Measurements from ENCODE around the gene IFNA6. TPM values are rescaled to one million over a fixed set of nuclear protein-coding genes. Genes with fewer than 3 reads are reported as not detected.

The IFNA6 gene
- total RNA-seq, 1 experiment from 2014 or later: not detected

GRCh38 chr9:21331676-21332402 is 18.8 kb downstream of the IFNA6 start:
- DNase-seq (ENCODE audit: low read depth): no peak

DNA sequence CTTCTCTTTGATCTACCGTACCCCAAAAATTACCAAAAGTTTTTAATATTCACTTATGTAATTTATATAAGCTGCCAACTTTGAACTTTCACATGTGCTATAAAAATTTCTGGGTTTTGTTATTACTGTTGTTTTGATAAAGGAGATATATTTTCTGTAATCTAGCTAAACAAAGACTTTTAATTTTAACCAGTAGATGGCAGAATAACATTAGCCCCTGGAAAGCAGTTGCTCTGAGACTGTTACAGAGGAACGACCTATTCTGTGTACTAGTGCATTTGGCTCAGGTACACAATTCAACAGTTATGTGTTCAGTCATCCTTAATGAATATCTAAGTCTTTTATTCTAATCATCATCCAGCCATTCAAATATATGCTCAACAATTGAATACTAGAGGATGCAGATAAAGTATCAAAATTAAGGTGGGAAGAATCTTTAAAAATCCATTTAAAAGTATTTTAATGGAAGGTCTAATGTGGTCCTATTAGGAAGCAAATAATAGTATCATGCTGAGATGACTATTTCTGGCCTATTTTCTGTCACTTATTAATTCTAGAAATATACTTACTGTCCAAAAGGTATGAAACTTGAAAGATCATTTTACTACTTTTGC is 24.1 kb downstream of the IFNA6 start:
- peak; percentile 24 for DNase-seq (ENCODE audit: low read depth)

- no peak for DNase-seq (ENCODE audit: low read depth)
Observed at GRCh38 chr9:21324047-21324446, 26.6 kb downstream of the IFNA6 start.

DNA sequence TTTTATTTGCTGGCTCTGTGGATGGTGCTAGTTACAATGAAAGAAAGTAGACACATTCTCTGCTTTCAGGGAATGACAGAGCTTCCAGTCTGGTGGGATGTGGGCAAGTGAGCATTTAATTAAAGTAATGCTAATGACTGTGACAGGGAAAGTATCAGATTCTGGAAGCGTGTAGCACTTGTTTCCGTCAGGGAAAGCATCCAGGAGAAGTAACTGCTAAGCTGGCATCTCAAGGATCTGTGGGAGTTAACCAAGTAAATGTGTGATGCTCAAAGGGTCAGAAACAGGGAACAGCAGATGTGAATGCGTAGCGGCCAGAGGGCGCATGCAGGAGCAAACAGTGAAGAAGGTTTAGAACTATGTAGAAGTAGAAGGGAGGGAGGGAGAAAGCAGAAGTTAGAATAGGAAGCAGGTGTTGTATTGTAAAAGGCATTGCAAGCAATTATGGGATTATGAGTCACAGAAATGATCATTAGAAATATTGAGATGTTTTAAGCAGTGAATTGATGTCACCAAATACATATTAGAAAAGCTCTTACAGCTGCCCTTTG is 27.7 kb downstream of the IFNA6 start:
- DNase-seq (ENCODE audit: low read depth): no peak

GRCh38 chr9:21320465-21320864 is 30.2 kb downstream of the IFNA6 start:
- DNase-seq (ENCODE audit: low read depth): no peak

DNA sequence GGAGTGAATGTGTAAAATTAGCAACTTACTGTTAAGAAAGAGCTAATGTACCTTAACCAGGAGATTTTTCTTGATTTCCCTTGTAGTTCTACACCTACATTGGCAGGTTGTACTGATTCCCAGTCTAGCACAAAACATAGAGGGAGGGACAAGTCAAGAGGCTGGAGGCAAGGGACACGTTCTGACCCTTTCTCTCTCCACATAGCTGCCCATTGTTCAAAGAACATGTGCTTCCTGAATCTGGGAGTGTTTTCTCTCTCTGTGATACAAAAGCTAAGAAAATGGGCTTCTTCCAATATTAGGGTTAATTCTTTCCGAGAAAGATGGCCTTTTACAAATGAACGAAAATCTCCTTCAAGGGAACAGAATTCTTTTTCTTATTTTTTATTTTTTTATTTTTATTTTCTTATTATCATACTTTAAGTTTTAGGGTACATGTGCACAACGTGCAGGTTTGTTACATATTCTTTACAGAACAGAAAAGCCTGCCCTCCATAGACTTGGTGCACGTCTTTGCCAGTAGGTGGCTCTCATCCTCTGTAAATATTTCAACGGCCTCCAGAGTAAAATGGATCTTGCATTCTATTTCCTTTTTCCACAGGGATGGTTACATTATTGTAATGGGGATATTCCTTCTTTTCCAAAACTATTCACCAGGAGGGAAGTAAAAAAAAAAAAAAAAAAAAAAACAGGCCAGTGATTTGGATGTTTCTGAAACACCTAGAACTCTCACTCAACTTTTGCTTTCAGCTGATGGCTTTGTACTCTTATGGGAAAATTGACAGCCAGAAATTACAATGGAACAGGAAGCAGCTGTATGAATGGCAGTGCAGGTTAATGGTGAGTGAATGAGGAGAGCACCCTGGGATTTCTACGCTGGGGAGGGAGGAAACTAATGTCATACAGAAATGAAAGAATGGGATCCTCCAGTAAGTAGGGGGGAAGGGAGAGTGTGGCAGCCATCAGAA is 32.4 kb downstream of the IFNA6 start:
- peak; percentile 44 for DNase-seq (ENCODE audit: low read depth)

DNA sequence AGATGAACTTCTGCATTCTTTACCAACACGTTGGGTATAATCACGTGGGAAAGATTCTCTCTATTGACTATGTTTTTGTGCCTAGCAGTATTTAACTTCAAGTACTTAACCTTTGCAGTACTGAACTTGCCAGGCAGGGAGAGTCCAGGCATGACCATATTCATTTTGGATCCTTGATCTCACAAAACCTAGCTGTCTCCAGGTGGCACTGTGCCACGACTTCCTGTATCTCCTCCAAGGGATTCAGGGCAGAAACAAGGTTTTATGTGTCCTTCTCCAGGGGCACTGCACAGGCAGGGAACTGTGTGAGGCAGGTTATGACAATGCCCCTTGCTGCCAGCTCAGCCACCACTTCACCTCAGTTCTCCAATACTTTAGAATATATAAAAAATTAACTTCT is 33.8 kb downstream of the IFNA6 start:
- no peak for DNase-seq (ENCODE audit: low read depth)

GRCh38 chr9:21316032-21316842 is 34.5 kb downstream of the IFNA6 start:
- DNase-seq (ENCODE audit: low read depth): no peak

DNA sequence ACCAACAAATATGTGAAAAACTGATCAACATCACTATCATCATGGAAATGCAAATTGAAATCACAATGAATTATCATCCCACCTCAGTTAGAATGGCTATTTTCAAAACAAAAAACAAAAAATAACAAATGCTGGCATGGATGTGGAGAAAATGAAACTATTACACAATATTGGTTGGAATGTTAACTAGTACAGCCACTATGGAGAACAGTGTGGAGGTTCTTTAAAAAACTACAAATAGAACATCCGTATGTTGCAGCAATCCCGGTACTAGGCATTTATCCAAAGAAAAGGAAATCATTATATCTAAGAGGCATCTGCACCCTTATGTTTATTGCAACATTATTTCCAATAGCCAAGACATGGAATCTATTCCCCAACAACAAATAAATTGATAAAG is 36.5 kb downstream of the IFNA6 start:
- DNase-seq (ENCODE audit: low read depth): no peak

GRCh38 chr9:21311889-21312288 is 38.8 kb downstream of the IFNA6 start:
- no peak for DNase-seq (ENCODE audit: low read depth)

GRCh38 chr9:21305213-21305612 is 45.5 kb downstream of the IFNA6 start, which contains the start of gene IFNA5:
TSS of gene IFNA5 (minus strand) at chr9:21305313. CDS start at chr9:21305256, 57 bp downstream.
- DNase-seq (ENCODE audit: low read depth): no peak

Other genes with a start within 250 kb of the IFNA6 start
- gene IFNW1, start 209.1 kb downstream of the IFNA6 start, total RNA-seq (2014; rRNA removed; shearing (Covaris generic)): not detected in 2 replicates
- gene IFNA21, start 184.2 kb downstream of the IFNA6 start, total RNA-seq (2014; rRNA removed; shearing (Covaris generic)): not detected in 2 replicates
- gene IFNA4, start 163.3 kb downstream of the IFNA6 start, total RNA-seq (2014; rRNA removed; shearing (Covaris generic)): not detected in 2 replicates
- not detected in 2 replicates for gene IFNA7, start 148.7 kb downstream of the IFNA6 start, total RNA-seq (2014; rRNA removed; shearing (Covaris generic))
- not detected in 2 replicates for gene IFNA10, start 143.7 kb downstream of the IFNA6 start, total RNA-seq (2014; rRNA removed; shearing (Covaris generic))
- not detected in 2 replicates for gene IFNA16, start 133.6 kb downstream of the IFNA6 start, total RNA-seq (2014; rRNA removed; shearing (Covaris generic))
- not detected in 2 replicates for gene IFNA17, start 122.7 kb downstream of the IFNA6 start, total RNA-seq (2014; rRNA removed; shearing (Covaris generic))
- not detected in 2 replicates for gene IFNA14, start 110.9 kb downstream of the IFNA6 start, total RNA-seq (2014; rRNA removed; shearing (Covaris generic))
- not detected in 2 replicates for gene IFNA5, start 45.6 kb downstream of the IFNA6 start, total RNA-seq (2014; rRNA removed; shearing (Covaris generic))
- gene KLHL9, start 15.5 kb downstream of the IFNA6 start, total RNA-seq (2014; rRNA removed; shearing (Covaris generic)): 21.6 and 25.0 TPM in 2 replicates
- gene IFNA13, start 17.2 kb upstream of the IFNA6 start, total RNA-seq (2014; rRNA removed; shearing (Covaris generic)): not detected in 2 replicates
- gene IFNA2, start 34.5 kb upstream of the IFNA6 start, total RNA-seq (2014; rRNA removed; shearing (Covaris generic)): not detected in 2 replicates
- not detected in 2 replicates for gene IFNA8, start 58.2 kb upstream of the IFNA6 start, total RNA-seq (2014; rRNA removed; shearing (Covaris generic))
- gene IFNA1, start 89.6 kb upstream of the IFNA6 start, total RNA-seq (2014; rRNA removed; shearing (Covaris generic)): not detected in 2 replicates
- gene IFNE, start 131.4 kb upstream of the IFNA6 start, total RNA-seq (2014; rRNA removed; shearing (Covaris generic)): 0.43 and 0.94 TPM in 2 replicates